ENCODE measurements around the gene MYH9. TPM values are rescaled to one million over a fixed set of nuclear protein-coding genes. Genes with fewer than 3 reads are reported as not detected.

Gene MYH9
- total and polyA plus RNA-seq, 2 donors (not counting 1 experiment from before 2014, with no cell fraction given) = 108 to 554 TPM

- Histone ChIP-seq H3K27ac (ENCODE audit: low read length in 2 of 2) (peak overlapping the region; percentile 61 to 77), H3K4me2 (replicated peaks; ENCODE audit: low read depth, low read length, poor library complexity, severe bottlenecking) (peak overlapping the region; percentile 84), H3K4me1 (ENCODE audit: control insufficient read depth in 2 of 2, insufficient read depth in 2 of 2, low read length in 2 of 2) (peaks cover 29 to 36% of the 10 kb centered on the region in 2 donors), H2AFZ (ENCODE audit: insufficient read depth, low read depth, low read length, poor library complexity, severe bottlenecking) (no peak overlapping the region), H3K27me3 (replicated peaks in 1 of 4; ENCODE audit: control extremely low read depth in 1 of 4, control insufficient read depth in 3 of 4, insufficient read depth in 4 of 4, low read length in 3 of 4) (no peaks in the 10 kb centered on the region), H3K9ac (ENCODE audit: low read length) (peak overlapping the region; percentile 85), H3K79me2 (ENCODE audit: control insufficient read depth, insufficient read depth, low read length) (peaks cover 30% of the 10 kb centered on the region), H3K9me3 (ENCODE audit: control extremely low read depth in 1 of 3, control insufficient read depth in 2 of 3, insufficient read depth in 1 of 3, low read length in 2 of 3) (no peaks in the 10 kb centered on the region), H3K36me3 (replicated peaks in 1 of 2; ENCODE audit: control extremely low read depth in 1 of 2, control insufficient read depth in 1 of 2, extremely low read depth in 1 of 2, insufficient read depth in 2 of 2, low read length in 1 of 2) (peaks cover 0 to 16% of the 10 kb centered on the region in 2 experiments), H4K20me1 (ENCODE audit: control insufficient read depth, insufficient read depth, low read length, poor library complexity, severe bottlenecking) (no peaks in the 10 kb centered on the region), H3K4me3 (ENCODE audit: control extremely low read depth in 1 of 5, extremely low read depth in 1 of 5, insufficient read depth in 1 of 5, low read depth in 2 of 5, low read length in 4 of 5) (peak overlapping the region in 4 of 5 experiments; percentile 59 to 94 (median 79))
- intact Hi-C loops (cut with micrococcal nuclease) = loop anchor here (2.0 to 5.0 kb wide), 2 partner anchors 40 to 77 kb away; partner anchors contain the start of gene APOL3
- DNase-seq = peak; percentile 29
- no peaks in the 10 kb centered on the region for H3K27me3 Mint-ChIP-seq
- CTCF ChIA-PET = interaction anchor here (0.7 to 2.7 kb wide), 4 partner anchors 10 to 63 kb away, joined by 3 to 12 read pairs (median 4); no protein-coding TSS in a partner anchor
- H3K4me3 Mint-ChIP-seq = peak overlapping the region; percentile 93
- H3K9me3 Mint-ChIP-seq (ENCODE audit: insufficient read depth) = no peaks in the 10 kb centered on the region
- POLR2A ChIA-PET = interaction anchor here (0.6 kb wide), 1 partner anchor 208 kb away, joined by 3 read pairs; no protein-coding TSS in a partner anchor
- H3K27ac Mint-ChIP-seq = peak overlapping the region; percentile 97
- peaks cover 56% of the 10 kb centered on the region for H3K4me1 Mint-ChIP-seq
- no peak for TF ChIP-seq CTCF (IDR thresholded peaks at IDR 0.05)
- TF ChIP-seq EZH2 (IDR thresholded peaks at IDR 0.05; ENCODE audit: borderline replicate concordance, insufficient read depth, low read depth, low read length, poor library complexity, severe bottlenecking) = no peak
- ATAC-seq (ENCODE audit: low read depth) = no peak
- 73% methylated on average over 12 of the region's 12 CpGs for whole genome bisulfite sequencing (ENCODE audit: insufficient coverage)
Measured at GRCh38 chr22:36237462-36238372, 150.1 kb downstream of the MYH9 start.
